ENCODE data around the gene LPXN.

The LPXN gene

DNA sequence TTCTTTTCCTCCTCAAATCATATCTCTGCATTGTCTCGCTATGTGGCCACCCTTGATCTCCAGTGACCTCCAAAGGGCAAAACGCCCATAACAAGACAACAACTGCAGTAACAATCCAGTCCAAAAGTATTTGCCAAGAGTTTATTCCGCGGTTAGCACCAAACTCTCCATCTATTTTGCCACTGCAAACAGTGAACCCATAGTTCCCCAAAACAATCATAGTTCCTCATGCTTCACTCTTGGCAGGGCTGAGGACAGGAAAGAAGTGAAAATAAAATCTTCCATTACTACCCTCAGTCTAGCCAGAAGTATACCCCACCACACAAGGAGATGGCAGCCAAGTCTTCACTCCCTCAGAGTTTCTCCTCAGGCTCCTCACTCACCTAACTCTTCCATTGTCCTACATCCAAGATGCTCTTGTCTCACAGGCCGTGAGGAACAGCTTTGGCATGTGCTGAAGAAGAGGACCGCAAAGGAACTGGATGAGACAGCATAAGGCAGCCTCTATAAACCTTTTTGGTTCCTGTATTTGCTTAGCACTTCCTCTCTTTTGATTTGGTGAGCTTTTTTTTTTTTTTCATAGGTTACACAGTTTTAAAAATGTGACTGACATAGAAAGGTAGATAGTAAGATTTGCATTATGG is at the start of gene LPXN:
TSS of gene LPXN (minus strand) at position 480 of the 644 bp plus-strand sequence. CDS start at position 396, 84 bp downstream.
- FAIRE-seq (no peak), DNase-seq (ENCODE audit: insufficient read length, low spot score) (no peak)

DNA sequence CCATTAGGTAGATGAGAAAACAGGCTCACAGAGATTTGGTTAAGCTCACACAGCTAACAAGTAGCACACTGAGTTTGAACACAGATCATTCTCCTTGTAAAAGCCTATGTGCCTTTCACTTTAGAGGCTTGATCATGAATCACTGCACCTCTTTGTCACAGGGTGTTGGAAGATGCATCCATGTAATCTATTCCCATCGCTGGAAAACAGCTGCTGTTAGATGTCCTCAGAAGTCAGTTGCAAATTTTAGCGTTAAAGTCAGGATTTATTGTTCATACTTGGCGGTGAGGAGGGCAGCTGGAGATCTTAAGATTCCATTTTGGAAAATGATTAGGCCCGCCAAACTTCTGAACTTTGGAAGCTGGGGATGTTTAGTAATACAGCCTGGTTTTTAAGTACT is 49.4 kb upstream of the LPXN start:
- no peak for DNase-seq (ENCODE audit: insufficient read length, low spot score)
- FAIRE-seq = no peak

- no peak for FAIRE-seq
- no peak for DNase-seq (ENCODE audit: insufficient read length, low spot score)
These were observed 46.7 kb upstream of the LPXN start, which contains the start of gene CNTF for GRCh38 chr11:58622344-58622743. TSS of gene CNTF (plus strand) at chr11:58622665. CDS start at chr11:58622753, 88 bp downstream.

DNA sequence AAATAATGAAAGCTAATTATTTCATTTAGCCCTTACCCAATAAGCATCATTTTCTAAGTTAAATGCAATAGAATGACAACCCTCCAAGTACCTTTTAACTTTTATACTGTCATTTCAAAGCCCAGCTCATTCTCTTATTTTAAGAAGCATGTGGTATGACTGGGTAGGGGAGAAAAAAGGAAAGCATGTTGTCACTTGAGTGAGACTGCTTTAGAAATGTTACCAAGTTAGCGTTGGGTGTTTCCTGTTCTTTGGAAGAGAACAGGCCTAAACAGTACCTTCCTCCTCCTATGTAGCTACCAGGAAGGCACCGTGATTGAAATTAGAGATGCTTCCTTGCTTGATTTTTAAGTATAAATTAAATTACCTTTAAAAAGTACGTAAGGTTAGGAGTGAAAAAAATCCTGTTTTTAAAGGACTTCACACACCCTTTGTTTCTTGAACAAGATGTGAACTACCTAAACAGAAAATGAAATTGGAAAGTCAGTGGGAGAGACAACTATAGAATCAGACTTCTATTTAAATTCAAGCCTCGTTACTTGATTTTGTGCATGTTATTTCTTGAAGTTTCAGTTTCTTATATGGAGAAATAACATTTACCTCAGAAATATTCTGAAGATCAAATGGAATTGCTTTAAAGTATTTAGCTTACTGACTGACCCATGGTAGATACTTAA is 46.1 kb upstream of the LPXN start:
- no peak for FAIRE-seq
- no peak for DNase-seq (ENCODE audit: insufficient read length, low spot score)

DNA sequence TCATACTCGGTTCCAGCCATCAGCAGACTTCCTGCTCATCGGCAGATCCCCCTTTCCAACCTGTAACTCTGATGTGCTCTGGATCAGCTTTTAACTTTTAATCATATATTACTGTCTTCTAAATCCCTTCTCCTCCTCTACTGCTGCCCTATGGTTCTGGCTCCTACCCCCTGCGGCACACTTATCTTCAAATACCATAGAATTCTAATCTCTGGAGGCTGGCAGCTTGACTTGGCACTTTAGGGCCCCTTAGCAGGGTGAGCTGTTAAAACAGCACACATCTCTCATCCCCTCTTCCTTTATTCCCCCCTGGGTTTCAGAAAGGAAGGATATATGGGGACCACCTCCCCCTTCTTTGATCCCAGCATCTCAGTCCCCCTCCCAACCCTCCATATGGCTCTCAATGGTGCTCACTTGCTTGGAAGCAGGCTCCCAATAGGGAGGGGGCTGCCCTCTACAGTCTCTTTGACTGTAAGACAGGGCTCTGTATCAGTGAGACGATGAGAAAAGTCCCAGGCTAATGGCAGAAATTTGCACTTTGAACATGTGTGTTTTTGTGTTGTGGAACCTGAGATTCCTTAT is 42.4 kb upstream of the LPXN start:
- FAIRE-seq = no peak
- no peak for DNase-seq (ENCODE audit: insufficient read length, low spot score)

- DNase-seq (ENCODE audit: insufficient read length, low spot score) = no peak
- no peak for FAIRE-seq
These were observed 40.9 kb upstream of the LPXN start for GRCh38 chr11:58616594-58616993.

GRCh38 chr11:58615559-58615958 is 39.9 kb upstream of the LPXN start:
- no peak for DNase-seq (ENCODE audit: insufficient read length, low spot score)
- FAIRE-seq = no peak

DNA sequence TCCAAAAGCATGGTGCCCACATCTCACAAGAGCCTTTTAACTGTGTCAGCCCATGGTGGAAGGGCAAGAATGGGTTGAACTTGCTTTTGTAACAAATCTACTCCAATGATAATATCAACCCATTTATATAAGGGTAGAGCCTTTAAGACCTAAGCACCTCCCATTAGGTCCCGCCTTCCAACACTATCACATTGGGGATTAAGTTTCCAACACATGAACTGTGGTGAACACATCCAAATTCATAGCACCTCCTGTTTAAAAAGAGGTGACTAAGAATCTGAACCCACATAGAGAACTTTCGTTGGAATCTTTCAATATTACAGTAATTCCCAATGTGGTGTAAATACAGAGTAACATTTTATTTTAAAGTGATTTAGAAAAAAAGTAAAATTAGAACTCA is 37.6 kb upstream of the LPXN start:
- no peak for FAIRE-seq
- no peak for DNase-seq (ENCODE audit: insufficient read length, low spot score)

DNA sequence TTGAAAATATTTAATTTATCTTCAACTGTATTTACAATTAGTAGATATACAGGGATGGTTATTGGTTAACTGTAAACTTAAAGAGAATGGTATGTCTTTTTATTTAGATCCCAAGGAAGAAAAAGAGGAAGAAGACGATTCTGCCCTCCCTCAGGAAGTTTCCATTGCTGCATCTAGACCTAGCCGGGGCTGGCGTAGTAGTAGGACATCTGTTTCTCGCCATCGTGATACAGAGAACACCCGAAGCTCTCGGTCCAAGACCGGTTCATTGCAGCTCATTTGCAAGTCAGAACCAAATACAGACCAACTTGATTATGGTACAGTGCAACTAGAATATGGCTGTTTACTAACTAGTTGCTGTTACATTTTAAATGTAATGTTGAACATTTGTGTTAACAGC is 34.1 kb upstream of the LPXN start:
- FAIRE-seq (no peak), DNase-seq (ENCODE audit: insufficient read length, low spot score) (no peak)

DNA sequence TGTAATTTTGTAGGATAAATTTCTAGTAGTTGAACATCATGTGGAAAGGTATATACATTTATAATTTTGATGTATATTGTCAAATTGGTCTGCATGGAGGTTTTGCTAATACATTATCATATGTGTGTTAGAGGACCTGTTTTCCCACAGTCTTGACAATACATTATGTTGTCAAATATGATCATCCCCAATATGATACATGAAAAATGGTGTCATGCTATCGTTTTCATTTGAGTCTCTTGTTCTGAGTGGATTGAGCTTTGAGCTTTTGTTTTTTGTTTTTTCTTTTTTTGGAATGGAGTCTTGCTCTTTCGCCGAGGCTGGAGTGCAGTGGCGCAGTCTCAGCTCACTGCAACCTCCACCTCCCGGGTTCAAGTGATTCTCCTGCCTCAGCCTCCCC is 32.7 kb upstream of the LPXN start:
- no peak for FAIRE-seq

GRCh38 chr11:58606930-58607714 is 31.5 kb upstream of the LPXN start:
- no peak for DNase-seq (ENCODE audit: insufficient read length, low spot score)
- no peak for FAIRE-seq

More for the DNA sequence above, 32.7 kb upstream of the LPXN start:
- no peak for DNase-seq (ENCODE audit: insufficient read length, low spot score)

DNA sequence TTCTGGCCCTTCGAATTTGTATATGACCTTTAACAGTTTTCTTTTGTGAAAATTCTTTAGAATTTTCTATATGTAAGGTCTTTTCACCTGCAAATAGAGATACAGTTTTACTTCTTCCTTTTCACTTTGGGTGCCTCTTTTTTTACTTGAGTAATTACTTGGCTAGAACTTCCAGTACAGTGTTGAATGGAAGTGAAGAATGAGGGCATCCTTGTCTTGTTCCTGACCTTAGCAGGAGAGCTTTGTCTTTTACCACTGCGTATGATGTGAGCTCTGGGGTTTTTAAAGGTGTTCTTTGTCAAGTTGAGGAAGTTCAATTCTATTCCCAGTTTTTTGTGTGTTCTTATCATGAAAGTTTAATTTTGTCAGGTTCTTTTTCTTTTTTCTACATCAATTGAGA is 24.9 kb upstream of the LPXN start:
- FAIRE-seq (no peak), DNase-seq (ENCODE audit: insufficient read length, low spot score) (no peak)

GRCh38 chr11:58597486-58598144 is 22.0 kb upstream of the LPXN start:
- no peak for DNase-seq (ENCODE audit: insufficient read length, low spot score)
- no peak for FAIRE-seq

DNA sequence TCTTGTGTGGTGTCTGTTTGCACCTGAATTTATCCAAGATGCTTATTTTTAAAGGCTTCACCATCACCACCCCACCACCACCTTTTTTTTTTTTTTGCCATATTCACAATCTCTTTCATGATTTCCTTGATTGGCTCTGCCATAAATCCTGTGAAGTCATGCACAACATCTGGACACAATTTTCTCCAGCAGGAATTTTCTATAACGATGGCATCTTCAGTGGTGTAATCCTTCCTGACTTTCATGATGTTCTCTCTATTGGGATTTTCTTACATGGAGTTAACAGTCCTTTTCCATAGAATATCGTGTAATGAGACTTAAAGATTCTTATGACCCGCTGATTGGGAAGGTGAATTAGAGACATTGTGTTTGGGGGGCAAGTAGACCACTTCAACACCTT is 21.0 kb upstream of the LPXN start:
- FAIRE-seq (no peak), DNase-seq (ENCODE audit: insufficient read length, low spot score) (no peak)

DNA sequence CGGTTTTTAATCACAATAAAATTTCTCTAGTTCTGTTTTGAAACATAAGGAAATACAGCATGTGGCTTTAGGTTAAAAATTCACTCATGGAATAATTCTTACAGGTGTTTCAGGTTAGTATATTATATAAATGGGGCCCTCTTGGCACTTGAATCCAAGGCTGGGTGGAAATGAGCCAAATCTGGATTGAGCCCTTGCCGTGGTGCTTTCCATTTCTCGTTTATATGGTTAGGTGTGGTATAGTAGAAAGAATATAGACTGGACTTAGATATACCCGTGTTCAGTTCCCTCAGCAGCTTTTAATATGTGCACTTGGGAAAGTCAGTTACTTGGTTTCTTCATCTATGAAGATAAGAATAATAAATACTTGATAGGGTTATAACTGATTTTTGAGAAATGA is 19.2 kb upstream of the LPXN start:
- no peak for DNase-seq (ENCODE audit: insufficient read length, low spot score)
- no peak for FAIRE-seq

- FAIRE-seq = no peak
- DNase-seq (ENCODE audit: insufficient read length, low spot score) = no peak
These were observed 17.3 kb upstream of the LPXN start for GRCh38 chr11:58592760-58593472.

GRCh38 chr11:58591659-58592058 is 16.0 kb upstream of the LPXN start:
- no peak for DNase-seq (ENCODE audit: insufficient read length, low spot score)
- no peak for FAIRE-seq

DNA sequence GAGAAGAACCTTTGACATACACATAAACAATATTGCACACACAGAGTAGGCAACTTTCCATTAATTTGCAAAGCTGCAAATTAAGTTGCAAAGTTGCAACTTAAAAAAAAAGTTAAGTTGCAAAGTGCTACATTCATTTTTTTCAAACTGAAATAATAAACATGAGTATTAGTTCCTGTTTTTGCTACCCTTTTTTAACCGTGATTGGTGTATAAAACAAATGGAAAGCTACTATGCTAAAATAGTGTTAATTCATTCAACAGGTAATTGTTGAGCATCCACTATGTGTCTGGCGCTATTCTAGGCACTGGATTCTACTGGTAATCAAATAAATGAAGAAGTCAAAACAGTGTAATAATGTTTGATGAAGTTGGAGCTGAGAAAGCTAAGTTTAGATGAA is 11.3 kb upstream of the LPXN start:
- DNase-seq (ENCODE audit: insufficient read length, low spot score) (no peak), FAIRE-seq (no peak)

DNA sequence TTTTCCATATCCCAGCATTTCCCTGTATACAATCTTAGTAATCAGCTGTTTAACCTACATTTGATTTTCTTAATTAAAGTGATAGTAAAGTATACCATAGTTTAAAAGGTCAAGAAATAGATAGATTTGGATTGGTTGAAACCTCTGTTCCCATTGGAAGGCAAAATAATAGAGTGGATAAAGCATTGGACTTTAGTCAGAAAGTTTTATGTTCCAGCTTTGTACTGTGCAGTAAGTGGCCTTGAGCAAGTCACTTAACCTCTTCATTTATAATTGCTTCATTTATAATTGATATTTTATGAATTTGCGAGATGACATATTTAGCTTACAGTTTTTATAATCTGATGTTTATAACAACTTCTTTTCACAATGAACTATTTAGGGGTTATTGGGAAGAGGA is 6.8 kb upstream of the LPXN start:
- FAIRE-seq (no peak), DNase-seq (ENCODE audit: insufficient read length, low spot score) (no peak)

- FAIRE-seq (no peak), DNase-seq (ENCODE audit: insufficient read length, low spot score) (no peak)
These were observed 4.7 kb upstream of the LPXN start for GRCh38 chr11:58580311-58580710.

Data from HTR-8/SVneo (cell line).